ENCODE data around the gene ADARB1. TPM values are rescaled to one million over a fixed set of nuclear protein-coding genes. Genes with fewer than 3 reads are reported as not detected.

ADARB1 gene
- total and polyA plus RNA-seq, 2 of the 8 experiments (the other 6 are each of a cell fraction or from before 2014, with no cell fraction given): 4.7 to 14.9 TPM

GRCh38 chr21:45094412-45094811, 20.0 kb downstream of the ADARB1 start:
- no peak overlapping the region for H2BK120ac ChIP-seq (replicated peaks; ENCODE audit: low read depth, low read length)
- no peak overlapping the region for H4K91ac ChIP-seq (replicated peaks; ENCODE audit: insufficient read length, low read length)
- no peak for TF ChIP-seq NANOG (IDR thresholded peaks at IDR 0.05; ENCODE audit: insufficient read depth, low read depth, low read length, poor library complexity, severe bottlenecking)
- TF ChIP-seq CREB1 (IDR thresholded peaks at IDR 0.05): no peak
- no peak for TF ChIP-seq EGR1 (IDR thresholded peaks at IDR 0.05; ENCODE audit: borderline replicate concordance, low read depth, low read length)
- no peak for TF ChIP-seq FOSL1 (IDR thresholded peaks at IDR 0.05; ENCODE audit: insufficient read depth, low read depth, low read length)
- TF ChIP-seq ZNF274 (IDR thresholded peaks at IDR 0.05; ENCODE audit: borderline replicate concordance, extremely low read depth, low read length): no peak
- no peak for TF ChIP-seq POLR2A (IDR thresholded peaks at IDR 0.05; ENCODE audit: control extremely low read depth in 1 of 2, low read depth in 2 of 2, low read length in 2 of 2)
- TF ChIP-seq ASH2L (IDR thresholded peaks at IDR 0.05; ENCODE audit: low read length): no peak
- no peak for TF ChIP-seq JUND (IDR thresholded peaks at IDR 0.05; ENCODE audit: low read length)
- no peak for TF ChIP-seq GTF2F1 (IDR thresholded peaks at IDR 0.05; ENCODE audit: borderline replicate concordance, low read depth, low read length)
- no peak overlapping the region for H3K27ac ChIP-seq (ENCODE audit: low read depth, low read length)
- no peak overlapping the region for H3K14ac ChIP-seq (ENCODE audit: insufficient read length)
- H2AK5ac ChIP-seq (ENCODE audit: low read depth, low read length): no peak overlapping the region
- no peak overlapping the region for H3K4me2 ChIP-seq (ENCODE audit: insufficient read depth in 1 of 2, low read depth in 2 of 2, low read length in 2 of 2)
- CTCF ChIA-PET (ENCODE audit: partially characterized antibody): interaction anchor here (1.0 to 9.5 kb wide), 3 partner anchors 11 to 146 kb away, joined by 3 to 99 read pairs (median 6); no protein-coding TSS in a partner anchor
- peak overlapping the region; percentile 60; the same call in 1 of the 2 replicates for H4K8ac ChIP-seq (ENCODE audit: extremely low read depth, insufficient read depth, low read length)
- 92% methylated on average over 7 of the region's 7 CpGs; no CpG with 5 or more reads in 1 of the 2 experiments for WGBS, 2 experiments (ENCODE audit: extremely low coverage in 1 of 2, insufficient coverage in 1 of 2, insufficient read length in 1 of 2, insufficient replicate concordance in 2 of 2, low coverage in 1 of 2, low lambda C conversion rate in 2 of 2, missing lambda C conversion rate in 1 of 2)
- no peak overlapping the region for H3K4me3 ChIP-seq (ENCODE audit: extremely low read depth in 1 of 4, insufficient read depth in 2 of 4, low read depth in 3 of 4, low read length in 4 of 4)
- no peak overlapping the region for H3K9ac ChIP-seq (replicated peaks in 1 of 4; ENCODE audit: extremely low read depth in 1 of 4, low read depth in 3 of 4, low read length in 3 of 4)
- H3K4me1 ChIP-seq (replicated peaks in 1 of 4; ENCODE audit: control insufficient read depth in 3 of 4, insufficient read depth in 4 of 4, low read length in 3 of 4): no peaks in the 10 kb centered on the region; a peak in 1 of 7 replicates
- 0 out of 4 replicates have a peak, but pooled peaks cover 0 to 4% of the 10 kb centered on the region in 2 experiments for H3K79me2 ChIP-seq (ENCODE audit: control insufficient read depth in 1 of 2, insufficient read depth in 2 of 2, low read length in 2 of 2)
- no peak overlapping the region for H3K56ac ChIP-seq (replicated peaks; ENCODE audit: insufficient read length, low read depth, low read length)
- H3K27me3 ChIP-seq (replicated peaks in 1 of 4; ENCODE audit: control insufficient read depth in 3 of 4, extremely low read depth in 1 of 4, insufficient read depth in 3 of 4, low read length in 3 of 4): no peaks in the 10 kb centered on the region
- POLR2A ChIA-PET (ENCODE audit: partially characterized antibody): no interaction called here
- FAIRE-seq (no peak), DNase-seq (ENCODE audit: low read depth in 1 of 2, low spot score in 2 of 2) (no peak)
- no peak overlapping the region for H3K18ac ChIP-seq (ENCODE audit: extremely low read depth, low read length)
- H3K36me3 ChIP-seq (ENCODE audit: control insufficient read depth in 2 of 4, insufficient read depth in 4 of 4, low read length in 3 of 4): no peaks in the 10 kb centered on the region
- H4K20me1 ChIP-seq (replicated peaks in 1 of 2; ENCODE audit: control insufficient read depth in 1 of 2, insufficient read depth in 2 of 2, low read length in 2 of 2): peaks cover 0 to 2% of the 10 kb centered on the region in 2 experiments
- H2BK15ac ChIP-seq (ENCODE audit: low read length): no peak overlapping the region
- no peak overlapping the region for H2BK20ac ChIP-seq (ENCODE audit: low read length)
- no peaks in the 10 kb centered on the region for H3K9me3 ChIP-seq (ENCODE audit: insufficient read depth in 2 of 2, low read depth in 1 of 2, low read length in 1 of 2)
- H2AFZ ChIP-seq (ENCODE audit: low read length): no peak overlapping the region
- H4K5ac ChIP-seq (ENCODE audit: insufficient read length, low read depth, low read length): no peak overlapping the region
- H3K79me1 ChIP-seq (ENCODE audit: low read depth, low read length): peaks cover 7% of the 10 kb centered on the region; the same call in 1 of the 2 replicates
- no peak overlapping the region for H3K23ac ChIP-seq (ENCODE audit: insufficient read length)
- no peak overlapping the region for H2BK5ac ChIP-seq (ENCODE audit: low read depth, low read length)
- H3K23me2 ChIP-seq (ENCODE audit: low read depth, low read length): no peaks in the 10 kb centered on the region; the same call in 1 of the 2 replicates
- no peak overlapping the region for H2BK12ac ChIP-seq (ENCODE audit: low read depth, low read length)
- H3K4ac ChIP-seq (replicated peaks; ENCODE audit: insufficient read length, low read depth, low read length): no peak overlapping the region

All from H1 (cell line).